ENCODE measurements around the gene PTPMT1.
A peak's percentile ranks its signal among the peaks of the same experiment; 100 is the strongest.
"Not testable (repeated sequence)": the region's sequence is repeated elsewhere in the genome, so short reads cannot be mapped to it uniquely, and the experiment has no call there.

Gene PTPMT1

DNA sequence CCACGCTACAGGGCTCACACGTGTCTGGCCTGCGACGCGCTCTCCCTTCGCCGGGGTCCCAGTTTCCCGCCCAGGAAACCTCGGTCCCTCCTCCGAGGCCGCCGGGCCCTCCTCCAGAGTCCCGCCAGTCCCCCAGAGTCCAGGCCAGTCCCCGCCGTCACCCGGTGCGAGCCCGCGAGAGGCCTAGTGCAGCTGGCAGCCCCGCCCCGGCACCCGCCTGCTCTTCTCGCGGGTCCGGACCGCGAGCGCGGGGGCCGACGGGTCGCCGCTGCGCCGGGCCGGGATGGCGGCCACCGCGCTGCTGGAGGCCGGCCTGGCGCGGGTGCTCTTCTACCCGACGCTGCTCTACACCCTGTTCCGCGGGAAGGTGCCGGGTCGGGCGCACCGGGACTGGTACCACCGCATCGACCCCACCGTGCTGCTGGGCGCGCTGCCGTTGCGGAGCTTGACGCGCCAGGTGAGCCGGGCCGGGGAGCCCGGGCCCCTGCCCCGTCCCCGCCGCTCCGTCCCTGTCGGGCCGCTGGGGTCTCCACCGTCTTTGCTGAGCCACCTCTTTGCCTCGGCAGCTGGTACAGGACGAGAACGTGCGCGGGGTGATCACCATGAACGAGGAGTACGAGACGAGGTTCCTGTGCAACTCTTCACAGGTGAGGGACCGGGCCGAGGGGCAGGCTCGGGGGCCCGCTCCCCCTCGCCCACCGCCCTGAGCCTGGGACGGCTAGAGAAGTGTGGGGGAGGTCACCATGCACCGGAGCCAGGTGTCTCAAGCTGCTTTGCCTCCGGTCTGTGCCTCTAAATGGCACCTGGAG, at the start of gene PTPMT1:
PTPMT1 (plus strand) TSS at position 260 of the 809 bp plus-strand sequence; CDS start at position 284, 24 bp downstream.
- DNase-seq (ENCODE audit: extremely low read depth in 1 of 2, low read depth in 1 of 2): peak in 1 of 2 donors; percentile 54

DNA sequence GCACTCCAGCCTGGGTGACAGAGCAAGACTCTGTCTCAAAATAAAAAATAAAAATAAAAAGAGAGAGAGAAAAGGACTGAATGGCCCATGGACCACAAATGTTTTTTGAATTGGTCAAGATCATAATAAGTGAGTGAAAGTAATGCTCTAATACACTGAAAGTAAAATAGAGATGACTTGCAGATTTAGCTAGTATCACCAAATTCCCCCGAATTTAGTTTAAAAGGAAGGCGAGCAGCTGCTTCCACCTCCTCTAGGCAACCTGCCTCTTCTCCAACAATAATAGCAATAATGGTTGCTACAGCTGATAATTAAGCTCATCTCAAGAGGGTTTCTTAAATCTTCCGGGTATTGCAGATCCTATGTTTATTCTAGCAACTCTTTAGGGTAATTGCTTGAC, 49.2 kb upstream of the PTPMT1 start:
- no peak for DNase-seq (ENCODE audit: extremely low read depth in 1 of 2, low read depth in 1 of 2)

- no peak for DNase-seq (ENCODE audit: extremely low read depth in 1 of 2, low read depth in 1 of 2)
These were observed 48.2 kb upstream of the PTPMT1 start for GRCh38 chr11:47516984-47517853.

GRCh38 chr11:47518212-47518964, 47.0 kb upstream of the PTPMT1 start:
- DNase-seq (ENCODE audit: extremely low read depth in 1 of 2, low read depth in 1 of 2): no peak

GRCh38 chr11:47523490-47524225, 41.7 kb upstream of the PTPMT1 start:
- DNase-seq (ENCODE audit: extremely low read depth in 1 of 2, low read depth in 1 of 2): no peak

DNA sequence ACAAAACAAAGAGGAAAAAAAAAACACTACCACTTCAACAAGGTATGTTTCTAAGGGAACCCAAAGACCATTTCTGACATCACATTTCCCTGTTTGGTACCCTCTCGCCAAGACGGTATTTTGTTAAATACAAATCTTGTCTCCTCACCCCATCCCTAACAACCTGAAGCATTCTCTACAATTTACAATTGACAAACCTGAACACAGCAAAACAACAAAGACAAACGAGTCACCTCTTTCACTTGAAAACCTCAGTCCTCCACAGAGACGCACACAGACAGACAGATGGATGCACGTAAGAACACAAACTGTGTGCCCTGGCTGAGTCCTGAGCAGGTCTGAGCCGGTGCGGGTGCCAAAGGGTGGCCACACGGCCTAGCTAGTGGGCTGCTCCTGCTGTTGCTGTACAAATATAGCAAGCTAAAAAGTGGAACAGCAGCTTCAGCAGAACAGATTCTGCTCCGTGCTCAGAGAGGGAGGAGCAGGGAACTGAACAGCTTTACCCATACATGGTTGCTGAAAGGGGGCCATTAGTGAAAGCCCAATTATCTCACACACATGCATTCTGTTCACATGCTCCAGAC, 41.0 kb upstream of the PTPMT1 start:
- DNase-seq (ENCODE audit: extremely low read depth in 1 of 2, low read depth in 1 of 2): no peak

GRCh38 chr11:47526032-47526431, 39.4 kb upstream of the PTPMT1 start:
- not testable (repeated sequence) for DNase-seq (ENCODE audit: extremely low read depth in 1 of 2, low read depth in 1 of 2)

DNA sequence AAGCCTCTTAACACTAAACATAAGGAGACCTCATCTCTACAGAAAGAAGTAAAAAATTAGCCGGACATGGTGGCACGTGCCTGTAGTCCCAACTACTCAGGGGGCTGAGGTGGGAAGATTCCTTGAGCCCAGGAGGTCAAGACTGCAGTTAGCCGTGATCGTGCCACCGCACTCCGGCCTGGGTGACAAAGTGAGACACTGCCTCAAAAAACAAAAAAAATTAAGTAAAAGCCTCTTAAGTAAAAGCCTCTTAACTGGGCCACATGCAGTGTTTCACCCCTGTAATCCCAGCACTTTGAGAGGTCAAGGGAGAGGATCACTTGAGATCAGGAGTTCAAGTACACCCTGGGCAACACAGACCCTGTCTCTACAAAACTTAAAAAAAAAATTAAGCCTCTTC, 38.2 kb upstream of the PTPMT1 start:
- no peak for DNase-seq (ENCODE audit: extremely low read depth in 1 of 2, low read depth in 1 of 2)

GRCh38 chr11:47529951-47530350, 35.4 kb upstream of the PTPMT1 start:
- DNase-seq (ENCODE audit: extremely low read depth in 1 of 2, low read depth in 1 of 2): no peak

GRCh38 chr11:47530721-47531120, 34.7 kb upstream of the PTPMT1 start:
- not testable (repeated sequence) for DNase-seq (ENCODE audit: extremely low read depth in 1 of 2, low read depth in 1 of 2)

DNA sequence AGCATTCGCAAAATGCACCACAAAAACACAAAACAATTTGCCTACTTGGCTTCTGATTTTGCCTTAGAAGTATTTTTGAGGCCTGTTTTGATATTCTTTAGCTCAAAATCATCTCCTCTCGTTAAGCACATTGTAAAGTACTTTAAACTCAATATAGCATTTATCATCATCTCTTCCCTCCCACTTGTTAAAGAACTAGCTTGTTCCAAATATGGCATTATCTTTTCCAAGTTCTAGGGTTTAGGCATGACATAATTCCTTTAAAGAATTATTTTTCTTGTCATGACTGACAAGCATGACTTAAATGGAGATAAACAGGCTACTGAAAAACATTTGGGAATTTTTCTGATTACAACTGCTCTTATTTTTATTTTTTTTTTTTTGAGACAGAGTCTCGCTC, 33.7 kb upstream of the PTPMT1 start:
- DNase-seq (ENCODE audit: extremely low read depth in 1 of 2, low read depth in 1 of 2): no peak

DNA sequence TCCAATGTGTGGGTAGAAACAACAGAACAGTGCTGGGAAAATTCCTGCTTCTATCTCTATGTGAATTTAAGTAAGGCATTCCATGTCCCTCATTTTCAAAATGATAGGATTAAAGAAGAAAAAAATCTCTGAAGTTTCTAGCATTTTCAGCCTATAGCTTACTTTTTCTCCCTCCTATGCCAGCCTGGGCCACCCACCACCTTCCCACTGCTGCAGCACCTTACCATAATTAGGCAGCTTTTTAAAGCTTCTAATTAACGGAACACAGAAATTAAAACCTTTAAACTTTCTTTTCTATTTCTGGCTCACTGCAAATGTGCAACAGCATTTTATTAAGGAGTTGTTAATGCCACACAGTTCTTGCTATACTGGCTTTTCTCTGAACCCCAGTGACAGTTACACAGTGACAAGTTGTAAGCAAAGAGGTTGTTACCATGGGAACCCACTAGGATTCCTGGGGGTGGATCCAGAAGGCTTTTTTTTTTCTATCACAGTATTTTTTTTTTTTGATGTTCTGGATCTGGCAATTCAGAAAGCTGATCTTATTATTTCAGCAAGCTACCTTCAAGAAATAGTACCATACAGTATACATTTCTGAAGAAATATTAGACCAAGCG, 32.7 kb upstream of the PTPMT1 start:
- DNase-seq (ENCODE audit: extremely low read depth in 1 of 2, low read depth in 1 of 2): no peak

DNA sequence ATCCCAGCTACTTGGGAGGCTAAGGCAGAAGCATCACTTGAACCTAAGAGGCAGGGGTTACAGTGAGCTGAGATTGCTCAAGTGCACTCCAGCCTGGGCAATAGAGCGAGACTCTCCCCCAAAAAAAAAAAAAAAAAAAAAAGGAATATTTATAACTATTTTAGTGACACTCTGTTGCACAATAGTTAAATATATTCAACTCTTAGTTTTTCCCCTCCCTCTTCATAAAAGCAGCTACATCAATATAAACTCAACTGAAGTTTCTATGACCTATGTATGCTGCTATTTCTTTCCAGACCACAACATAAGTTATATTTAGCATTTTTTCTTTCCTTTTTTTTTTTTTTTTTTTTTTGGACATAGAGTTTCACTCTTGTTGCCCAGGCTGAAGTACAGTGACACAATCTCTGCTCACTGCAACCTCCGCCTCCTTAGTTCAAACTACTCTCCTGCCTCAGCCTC, 31.7 kb upstream of the PTPMT1 start:
- DNase-seq (ENCODE audit: extremely low read depth in 1 of 2, low read depth in 1 of 2): no peak

DNA sequence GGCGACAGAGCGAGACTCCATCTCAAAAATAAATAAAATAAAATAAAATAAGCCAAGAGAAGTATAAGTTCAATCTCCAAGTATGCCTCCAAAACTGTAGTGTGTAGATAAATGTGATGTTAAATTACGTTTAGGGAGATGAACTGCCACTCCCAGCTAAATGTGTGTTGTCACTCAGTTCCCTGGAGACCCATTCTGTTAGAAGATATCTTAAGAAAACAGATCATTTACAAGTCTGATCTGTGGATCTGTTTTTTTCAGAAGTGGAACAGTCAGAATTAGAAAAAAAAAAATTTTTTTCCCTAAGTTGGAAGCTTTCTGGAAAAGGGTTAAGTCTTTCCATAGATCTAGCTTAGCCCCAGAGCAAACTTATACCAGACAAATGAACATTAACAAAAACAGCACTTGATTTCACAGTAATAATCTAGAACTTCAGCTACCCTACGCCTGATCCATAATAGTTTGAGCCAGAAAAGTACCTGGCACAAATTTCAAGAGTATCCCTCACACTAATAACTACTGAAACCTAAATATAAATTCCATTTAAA, 30.6 kb upstream of the PTPMT1 start:
- DNase-seq (ENCODE audit: extremely low read depth in 1 of 2, low read depth in 1 of 2): no peak

GRCh38 chr11:47536915-47537314, 28.5 kb upstream of the PTPMT1 start:
- DNase-seq (ENCODE audit: extremely low read depth in 1 of 2, low read depth in 1 of 2): no peak

DNA sequence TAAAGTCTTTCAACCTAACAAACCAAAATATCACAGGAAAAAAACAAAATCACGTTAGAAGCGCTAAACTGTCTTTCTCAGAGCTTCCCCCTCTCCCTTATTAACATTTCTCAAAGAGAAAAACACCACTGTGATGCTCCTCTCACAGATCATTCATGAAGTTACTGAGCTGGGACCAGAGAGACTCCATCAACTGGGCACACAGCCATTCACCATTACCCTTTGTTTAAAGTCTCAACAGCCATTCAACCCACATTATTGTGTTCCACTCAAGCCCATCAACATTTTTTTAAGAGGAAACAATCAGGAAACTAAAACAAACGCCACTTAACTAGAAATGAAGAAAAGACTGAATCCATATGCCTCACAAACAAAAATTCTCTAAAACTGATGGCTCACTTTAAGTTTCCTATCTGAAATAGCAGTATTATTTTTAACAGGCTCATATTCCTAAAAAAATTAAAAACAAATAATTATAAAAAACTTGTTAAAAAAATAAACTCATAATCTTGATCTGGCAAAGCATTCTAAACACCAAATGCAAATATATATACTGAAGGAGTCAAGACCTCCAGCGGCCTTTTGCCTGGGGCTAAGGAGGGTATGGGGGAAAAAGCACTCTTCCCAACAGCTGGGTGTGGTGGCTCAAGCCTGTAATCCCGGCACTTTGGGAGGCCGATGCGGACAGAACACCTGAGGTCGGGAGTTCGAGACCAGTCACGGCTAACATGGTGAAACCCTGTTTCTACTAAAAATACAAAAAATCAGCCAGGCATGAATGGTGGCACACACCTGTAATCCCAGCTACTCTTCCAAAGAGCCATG, 26.4 kb upstream of the PTPMT1 start:
- DNase-seq (ENCODE audit: extremely low read depth in 1 of 2, low read depth in 1 of 2): no peak

GRCh38 chr11:47539681-47540039, 25.7 kb upstream of the PTPMT1 start:
- no peak for DNase-seq (ENCODE audit: extremely low read depth in 1 of 2, low read depth in 1 of 2)

- DNase-seq (ENCODE audit: extremely low read depth in 1 of 2, low read depth in 1 of 2): no peak
These were observed 24.3 kb upstream of the PTPMT1 start for GRCh38 chr11:47541070-47541469.

- no peak for DNase-seq (ENCODE audit: extremely low read depth in 1 of 2, low read depth in 1 of 2)
These were observed 20.1 kb upstream of the PTPMT1 start for GRCh38 chr11:47545298-47545697.
